Activated CD4-positive, alpha-beta T cell treated with anti-CD3 and anti-CD28 coated beads, Interleukin-2, amount 50 U/mL, for 16 hours (primary cell): Measurements from ENCODE around the gene MGAT3.

Experiments
- DNase-seq: peaks from one replicate; pipeline ENCODE4 v3.0.0-alpha.2; 2020

The MGAT3 gene

DNA sequence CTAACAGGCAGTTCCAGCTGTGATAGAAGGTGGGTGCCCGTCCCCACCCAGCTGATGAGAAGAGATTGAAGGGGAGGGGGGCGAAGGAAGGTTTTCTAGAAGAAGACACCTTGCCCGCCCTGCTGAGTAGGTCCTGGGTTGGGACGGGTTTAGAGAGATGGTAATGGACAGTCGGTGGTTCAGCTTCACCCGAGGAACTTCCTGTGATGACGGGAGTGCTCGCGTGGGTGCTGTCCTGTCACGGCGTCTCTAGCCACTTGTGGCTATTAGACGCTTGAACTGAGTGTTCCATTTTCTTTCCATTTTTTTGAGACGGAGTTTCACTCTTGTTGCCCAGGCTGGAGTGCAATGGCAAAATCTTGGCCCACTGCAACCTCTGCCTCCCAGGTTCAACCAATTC lies 27.6 kb upstream of the MGAT3 start:
- DNase-seq, result no peak

DNA sequence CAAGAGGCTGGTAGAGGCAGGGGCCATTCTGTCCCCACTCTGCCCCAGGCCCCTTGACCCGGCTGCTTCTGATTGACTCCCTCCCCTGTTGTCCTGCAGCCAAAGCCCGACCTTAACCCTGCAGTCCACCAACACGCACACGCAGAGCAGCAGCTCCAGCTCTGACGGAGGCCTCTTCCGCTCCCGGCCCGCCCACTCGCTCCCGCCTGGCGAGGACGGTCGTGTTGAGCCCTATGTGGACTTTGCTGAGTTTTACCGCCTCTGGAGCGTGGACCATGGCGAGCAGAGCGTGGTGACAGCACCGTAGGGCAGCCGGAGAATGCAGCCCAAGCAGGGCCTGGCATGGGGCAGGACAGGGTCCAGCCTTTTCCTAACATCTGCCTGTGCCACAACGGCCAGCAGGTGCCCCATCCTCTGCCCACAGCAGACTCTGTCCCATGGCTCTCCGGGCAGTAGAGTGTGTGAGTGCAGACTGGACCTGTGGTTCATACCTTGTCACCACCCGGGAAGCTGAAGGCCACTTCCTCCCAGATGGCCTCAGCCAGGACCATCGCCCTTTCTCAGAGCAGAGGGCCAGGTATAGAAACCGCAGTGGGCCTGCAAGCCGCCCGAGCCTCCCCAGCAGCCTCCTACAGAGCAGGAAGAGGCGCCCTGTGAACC lies 26.8 kb upstream of the MGAT3 start:
- DNase-seq, result no peak

DNA sequence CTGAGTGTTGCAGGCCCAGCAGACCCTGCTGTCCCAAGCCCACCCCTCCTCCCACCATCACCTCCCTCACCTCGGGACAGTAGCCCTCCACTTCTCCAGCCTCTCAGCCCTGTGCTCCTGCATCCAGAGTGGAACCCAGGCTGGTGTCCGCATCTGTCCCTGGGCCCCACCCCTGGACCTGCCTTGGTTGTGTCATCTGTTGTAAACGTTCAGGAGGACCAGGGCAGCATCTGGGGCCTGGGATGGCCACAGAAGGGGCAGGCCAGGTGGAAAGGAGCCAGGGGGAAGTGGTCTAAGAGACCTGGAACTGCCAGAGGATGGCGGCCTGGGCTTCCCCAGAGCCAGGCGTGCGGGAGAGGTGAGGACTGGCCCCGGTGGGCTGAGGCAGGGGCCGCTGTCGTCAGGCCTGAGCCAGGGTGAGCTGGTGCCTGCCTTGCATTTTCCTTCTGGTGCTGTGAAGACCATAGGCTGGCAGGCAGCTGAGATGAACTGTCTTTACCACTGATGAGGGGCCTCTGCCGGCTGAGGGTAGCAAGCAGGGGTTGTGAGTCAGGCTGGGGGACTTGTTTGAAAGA lies 26.1 kb upstream of the MGAT3 start:
- DNase-seq, result no peak

DNA sequence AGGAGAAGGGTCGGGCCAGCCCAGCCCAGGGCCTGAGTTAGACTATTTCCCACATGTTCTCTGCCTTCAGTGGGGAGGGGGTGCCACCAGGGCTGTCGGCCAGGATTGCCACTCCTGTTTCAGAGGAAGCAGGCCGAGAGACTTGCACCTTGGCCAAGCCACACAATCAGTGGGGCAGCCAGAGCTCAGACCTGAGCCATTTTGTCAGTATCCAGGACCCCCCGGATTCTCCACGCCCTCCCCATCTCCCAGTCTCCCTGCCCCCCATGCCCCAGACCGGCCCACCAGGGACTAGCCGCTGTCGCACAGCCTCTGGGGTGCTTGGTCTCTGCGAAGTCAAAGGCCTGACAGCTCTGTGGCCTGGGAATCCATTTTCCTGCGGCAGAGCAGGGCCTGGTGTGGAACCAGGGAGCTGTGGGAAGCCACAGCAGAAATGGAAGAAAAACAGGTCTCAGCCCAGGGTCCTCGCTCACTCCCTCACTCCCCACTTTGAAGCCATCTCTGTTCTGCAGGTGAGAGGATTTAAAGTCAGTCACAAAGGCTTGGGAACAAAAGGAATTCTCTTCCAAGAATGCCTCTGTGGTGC lies 25.5 kb upstream of the MGAT3 start:
- no peak for DNase-seq

DNA sequence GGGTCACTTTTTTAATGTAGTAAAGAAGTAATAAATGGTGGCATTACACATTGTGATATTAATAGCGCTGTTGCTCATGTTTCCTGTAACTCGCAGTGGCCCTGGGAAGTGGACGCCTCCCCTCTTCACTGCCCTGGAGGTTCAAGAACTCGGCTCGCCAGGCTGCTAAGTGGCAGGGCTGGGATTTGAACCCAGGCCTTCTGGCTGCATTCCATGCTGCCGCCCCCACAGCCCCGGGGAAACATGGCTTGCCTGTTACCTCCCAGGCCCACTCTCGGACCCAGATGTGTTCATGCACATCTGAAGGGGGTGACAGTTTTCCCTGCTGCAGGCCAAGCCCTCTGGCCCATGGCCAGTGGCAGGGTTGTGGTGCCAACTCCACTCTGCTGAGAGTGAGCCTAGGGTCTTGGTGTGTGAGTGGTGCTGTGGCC lies 25.0 kb upstream of the MGAT3 start:
- no peak for DNase-seq

DNA sequence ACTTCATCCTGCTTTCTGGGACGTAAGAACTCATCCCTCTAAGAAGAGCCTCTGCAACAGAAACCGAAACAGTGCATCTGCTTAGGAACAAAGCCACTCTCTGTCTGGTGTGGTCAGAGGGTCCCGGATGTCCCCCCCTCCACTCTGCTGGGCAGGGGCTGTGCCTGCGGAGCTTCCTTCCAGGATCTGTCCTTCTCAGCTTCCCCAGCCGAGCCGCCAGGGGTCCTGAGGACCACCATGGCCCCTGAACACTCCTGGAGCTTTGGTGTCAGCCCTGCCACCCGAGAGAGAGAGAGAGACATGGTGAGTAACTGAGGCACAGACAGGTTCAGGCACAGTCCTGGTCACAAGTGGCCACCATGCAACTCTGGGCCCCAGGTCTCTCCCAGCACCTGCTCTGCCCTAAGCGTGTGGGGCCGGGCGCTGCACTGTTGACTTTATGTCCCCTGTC lies 24.4 kb upstream of the MGAT3 start:
- DNase-seq, result no peak

DNA sequence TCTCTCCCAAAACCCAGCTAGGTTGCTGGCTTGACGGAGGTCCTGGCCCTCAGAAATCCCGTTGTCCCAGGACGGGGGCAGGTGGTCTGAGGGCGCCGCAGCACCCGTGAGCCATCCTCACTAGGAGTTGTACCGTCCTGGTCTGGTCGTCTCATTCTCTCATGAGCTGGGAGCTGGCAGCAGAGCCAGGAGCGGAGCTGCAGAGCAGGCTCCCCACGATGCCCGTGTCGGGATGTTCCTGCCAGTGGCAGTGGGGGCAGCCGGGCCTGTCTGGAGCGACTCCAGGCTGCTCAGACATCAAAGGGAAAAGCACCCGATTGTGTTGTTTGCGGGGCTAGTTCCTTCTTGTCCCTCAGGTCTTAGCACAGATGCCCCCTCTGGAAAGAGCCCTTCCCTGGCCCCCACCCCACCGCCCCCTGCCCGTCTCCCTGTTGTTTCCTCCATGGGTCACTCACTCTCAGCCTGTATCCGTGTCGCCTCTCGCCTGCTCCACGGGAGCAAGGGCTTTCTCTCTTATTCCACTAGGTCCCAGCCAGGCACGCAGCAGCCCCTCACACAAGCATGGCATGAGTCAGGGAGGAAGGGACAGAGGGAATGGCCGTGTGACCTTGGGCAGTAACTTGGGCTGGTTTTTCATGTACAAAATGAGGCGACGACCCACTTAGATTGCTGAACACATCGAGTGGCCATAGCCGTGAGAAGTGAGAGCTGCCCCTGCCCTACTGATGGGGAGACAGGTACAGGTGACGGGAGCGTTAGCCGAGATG lies 23.2 kb upstream of the MGAT3 start:
- DNase-seq, result no peak

DNA sequence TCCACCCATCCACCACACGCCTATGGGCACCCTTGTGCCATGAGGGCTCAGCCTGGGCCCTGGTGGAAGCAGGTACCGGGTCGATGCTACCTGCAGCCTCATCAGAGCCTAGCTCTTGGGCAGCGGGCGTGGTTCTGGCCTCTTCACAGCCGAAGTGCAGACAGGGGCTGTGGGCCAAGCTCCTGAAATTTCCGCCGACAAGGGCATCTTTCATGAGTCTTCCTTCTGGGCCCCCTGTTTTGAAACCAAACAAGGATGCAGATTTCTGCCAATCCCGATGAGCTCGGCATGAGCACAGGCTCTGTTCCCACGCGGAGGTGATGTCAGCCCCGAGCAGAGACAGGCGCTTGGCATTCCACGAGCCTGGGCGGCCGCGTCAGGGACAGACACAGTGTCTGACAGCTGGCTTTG lies 22.6 kb upstream of the MGAT3 start:
- no peak for DNase-seq

DNA sequence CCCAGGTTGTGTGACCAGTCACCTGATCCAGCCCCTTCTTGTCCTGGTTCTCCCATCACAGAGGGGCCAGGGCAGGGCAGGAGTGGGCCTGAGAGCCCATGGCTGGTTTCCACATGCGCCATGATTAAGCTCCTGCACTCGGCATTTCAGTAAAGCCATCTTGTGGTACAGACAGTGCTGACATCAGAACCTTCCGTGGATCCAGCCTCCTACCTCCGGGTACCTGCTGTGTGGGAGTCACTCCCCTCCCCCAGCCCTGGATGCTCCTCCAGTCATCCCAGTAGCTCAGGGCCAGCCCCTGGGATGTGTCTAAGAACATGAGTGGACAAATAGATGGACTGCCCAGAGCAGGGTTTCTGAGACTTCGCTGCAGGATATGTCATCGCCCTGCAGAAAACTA lies 22.1 kb upstream of the MGAT3 start:
- DNase-seq, result no peak

DNA sequence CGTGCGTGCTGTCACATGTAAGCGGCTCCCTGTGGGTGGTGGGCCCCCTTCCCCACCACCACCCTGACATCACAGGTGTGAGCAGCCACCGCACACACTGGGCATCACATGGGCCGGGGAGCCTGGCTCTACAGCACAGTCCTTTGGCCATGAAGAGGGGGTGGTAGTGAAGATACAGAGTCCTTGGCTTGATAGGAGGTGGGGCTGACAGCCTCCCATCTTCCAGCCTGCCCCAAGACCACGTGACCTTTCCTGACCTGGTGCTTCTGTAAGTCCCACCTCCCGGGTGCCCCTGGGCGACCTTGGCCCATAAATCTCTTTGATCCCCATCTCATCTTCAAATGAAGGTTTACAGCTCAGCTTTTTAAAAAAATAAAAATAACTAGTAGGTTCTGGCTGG lies 21.2 kb upstream of the MGAT3 start:
- no peak for DNase-seq

DNA sequence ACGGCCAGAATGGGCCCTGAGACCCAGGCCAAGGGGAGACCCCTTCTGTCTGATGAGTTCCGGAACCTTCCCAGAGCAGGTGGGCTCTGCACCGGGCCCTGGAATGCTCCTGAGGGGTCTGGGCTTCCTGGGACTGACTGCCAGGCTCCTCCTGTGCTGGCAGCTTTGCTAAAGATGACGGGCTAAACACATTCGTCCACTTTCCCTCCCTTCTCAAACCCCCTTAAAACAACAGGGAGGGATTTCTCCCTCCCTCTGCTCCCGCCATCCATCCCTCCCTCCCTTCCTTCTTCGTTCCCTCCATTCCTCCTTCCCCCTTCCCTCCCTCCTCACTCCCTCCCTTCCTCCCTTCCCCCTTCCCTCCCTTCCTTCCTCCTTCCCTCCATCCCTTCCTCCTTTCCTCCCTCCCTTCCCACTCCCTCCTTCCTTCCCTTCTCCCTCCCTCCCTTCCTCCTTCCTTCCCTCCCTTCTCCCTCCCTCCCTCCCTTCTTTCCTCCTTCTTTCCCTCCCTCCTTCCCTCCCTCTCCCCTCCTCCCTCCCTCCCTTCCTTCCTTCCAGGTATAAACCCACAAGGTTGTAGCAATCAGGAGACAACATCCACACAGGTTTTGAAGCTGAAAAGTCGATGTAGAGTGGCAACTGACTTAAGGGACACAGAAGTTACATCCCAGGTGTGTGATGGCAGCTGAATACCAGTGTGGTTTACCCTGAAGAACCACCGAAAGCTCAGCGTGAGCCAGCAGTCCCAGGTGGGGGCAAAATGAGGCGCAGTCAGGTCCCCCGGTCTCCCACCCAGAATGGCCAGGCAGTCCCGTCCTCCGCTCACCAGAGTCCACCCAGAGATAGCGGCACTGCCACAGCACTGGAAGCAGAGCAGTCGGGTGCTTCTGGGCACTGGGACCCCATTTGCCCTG lies 18.8 kb upstream of the MGAT3 start:
- no peak for DNase-seq

DNA sequence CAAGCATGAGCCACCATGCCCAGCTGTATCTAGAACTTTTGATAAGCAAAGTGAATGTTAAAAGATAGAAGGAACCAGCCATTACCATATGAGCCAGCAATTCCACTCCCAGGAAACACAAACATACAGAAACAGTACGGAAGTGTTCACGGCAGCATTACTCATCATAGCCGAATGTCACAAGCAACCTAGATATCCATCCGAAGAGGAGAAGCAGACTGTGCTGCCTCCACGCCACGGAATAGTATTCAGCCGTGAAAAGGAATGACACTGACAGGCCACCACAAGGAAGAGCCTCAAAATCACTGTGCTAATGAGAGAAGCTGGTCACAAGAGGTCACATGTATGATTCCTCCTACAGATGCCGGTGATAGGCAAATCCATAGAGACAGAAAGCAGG lies 17.6 kb upstream of the MGAT3 start:
- no peak for DNase-seq

DNA sequence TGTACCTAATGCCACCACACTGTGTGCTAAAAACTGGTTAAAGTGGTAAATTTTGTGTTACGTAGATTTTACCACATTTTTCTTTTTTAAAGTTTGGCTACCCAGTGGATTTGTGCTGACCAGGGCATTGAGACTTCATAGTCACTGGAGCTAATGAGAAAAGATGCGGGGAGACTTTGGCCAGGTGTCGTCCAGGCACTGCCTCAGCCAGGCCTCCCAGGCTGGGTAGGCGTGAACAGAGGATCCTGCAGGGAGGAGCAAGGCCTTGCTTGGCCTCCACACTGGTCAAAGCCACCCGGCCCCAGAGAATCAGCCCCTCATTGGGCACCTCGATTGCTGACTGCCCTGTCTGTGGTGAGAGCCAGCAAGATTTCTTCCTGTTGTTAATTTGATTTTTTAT lies 13.4 kb upstream of the MGAT3 start:
- DNase-seq, result no peak

DNA sequence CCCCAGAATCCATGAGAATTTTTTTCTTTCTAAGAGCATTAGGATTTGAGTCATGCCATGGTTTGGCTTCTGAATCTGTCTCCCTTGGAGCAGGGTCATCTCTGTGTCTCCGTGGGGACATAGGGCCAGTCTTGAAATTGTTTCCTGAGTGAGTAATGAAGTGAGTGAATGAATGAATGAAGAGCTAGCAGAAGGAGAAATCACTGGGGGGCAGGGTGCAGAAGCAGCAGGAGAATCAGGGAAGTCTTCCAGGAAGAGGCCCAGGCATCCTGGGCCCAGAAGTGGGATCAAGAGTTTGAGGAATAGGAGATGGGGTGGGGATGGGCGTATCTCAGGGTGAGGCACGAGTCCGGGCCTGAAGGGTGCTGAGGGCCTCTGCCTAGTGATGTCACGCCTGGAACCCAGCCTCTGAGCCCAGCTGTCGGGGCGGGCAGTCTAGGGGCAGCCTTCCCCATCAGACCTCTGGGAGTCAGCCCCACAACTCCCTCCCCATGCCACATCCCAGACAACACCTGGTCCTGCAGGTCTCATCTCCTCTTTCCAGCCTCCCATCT lies 12.5 kb upstream of the MGAT3 start:
- DNase-seq, result no peak

DNA sequence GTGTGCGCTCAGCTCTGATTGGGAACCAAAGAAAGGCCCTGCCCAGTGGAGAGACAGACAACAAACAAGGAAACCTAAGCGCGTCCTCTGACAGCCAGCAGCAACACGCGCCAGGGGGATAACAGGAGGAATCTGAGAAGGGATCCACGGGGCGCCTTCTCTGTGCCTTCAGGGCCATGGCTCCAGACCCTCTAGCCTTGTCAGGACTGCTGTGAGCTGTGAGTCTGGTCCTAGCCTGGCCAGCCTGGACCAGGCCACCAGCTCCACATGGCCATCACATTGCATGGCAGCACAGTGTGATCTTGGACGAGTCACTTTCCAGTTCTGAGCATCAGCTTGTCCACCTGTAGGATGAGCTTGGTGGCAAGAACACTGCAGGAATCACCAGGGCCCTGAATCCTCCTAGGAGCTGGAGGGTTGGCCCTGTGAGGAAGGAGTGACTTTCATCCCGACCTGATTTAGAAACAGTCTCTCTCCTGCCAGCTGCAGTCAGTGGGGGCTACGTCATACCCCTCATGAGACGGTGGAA lies 11.8 kb upstream of the MGAT3 start:
- DNase-seq, result no peak

DNA sequence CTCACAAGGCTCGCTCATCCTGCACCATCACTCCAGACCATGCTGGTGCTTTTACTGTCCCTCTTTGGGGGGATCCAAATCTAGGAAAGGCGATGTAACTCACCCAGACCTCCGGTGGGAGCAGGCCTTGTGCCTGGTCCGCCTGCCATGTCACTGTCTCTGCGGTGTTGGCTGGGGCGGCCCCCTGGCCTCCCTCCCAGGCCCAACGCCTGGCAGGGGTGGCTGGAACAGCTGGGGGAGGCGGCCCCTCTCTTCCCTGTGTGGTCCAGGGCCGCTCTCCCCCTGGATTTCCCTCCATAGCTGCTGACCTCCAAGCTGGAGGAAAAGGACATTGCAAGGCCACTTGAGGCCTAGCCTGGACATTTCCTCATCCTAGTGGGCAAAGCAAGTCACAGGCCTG lies 11.1 kb upstream of the MGAT3 start:
- no peak for DNase-seq

DNA sequence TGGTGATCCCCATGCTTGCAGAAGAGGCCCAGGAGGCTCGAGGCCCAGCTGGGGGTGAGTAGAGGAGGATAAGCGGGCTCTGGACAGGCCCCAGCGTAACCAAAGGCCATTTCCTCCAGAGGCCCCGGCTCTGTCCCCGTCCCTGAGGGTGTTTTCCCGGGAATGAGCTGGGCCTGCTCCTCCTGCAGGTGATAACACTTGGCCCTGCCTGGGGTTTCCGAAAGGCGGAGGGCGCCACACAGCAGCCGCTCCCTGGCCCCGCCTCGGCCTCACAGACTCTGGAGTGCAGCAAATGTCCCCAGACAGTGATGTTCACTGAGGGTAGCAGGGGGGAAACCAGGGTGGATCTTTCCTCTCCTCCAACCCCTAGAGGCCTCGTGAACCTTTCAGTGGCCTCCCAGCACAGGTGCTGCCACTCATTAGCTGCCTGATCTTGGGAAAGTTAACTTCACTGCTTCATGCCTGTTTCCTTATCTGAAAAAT lies 10.5 kb upstream of the MGAT3 start:
- no peak for DNase-seq

DNA sequence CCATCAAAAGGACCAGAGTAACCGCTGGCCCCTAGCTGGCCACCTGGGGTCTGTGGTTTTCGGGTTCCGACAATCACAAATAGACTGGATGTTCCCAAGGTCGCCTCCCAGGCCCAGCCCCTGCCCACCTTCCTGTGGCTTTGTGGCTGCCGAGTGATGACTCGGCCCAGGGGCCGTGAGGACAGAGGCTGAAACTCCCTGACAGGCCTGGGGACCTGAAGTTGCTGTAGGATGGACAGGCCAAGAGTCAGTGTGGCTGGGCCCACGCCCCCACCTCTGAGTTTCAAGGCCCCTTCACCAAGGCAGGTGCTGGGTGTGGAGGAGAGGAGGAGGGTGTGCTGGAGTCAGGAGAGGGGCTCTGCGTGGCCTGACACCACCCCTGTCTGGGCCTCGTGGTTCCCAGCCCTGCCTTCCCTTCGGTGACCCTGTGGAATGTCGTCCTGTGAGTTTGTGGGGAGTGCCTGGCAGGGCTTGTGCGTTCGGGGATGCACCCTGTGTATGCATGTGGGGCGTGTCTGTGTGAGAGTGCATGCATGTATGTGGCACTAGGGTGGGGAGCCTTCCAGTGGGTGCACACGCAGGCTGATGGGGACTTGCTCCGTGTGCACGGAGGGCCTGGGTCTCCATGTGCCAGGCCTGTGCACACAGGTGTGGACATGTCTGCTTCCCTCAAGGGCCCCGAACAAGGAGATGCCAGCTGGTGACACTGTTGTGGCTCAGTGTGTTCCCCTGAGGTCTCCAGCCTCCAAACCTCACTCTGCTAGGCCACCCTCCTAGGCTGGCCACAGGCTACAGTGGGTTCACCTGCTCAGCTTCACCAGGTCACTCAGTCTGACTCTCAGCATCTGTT lies 8.4 kb upstream of the MGAT3 start:
- no peak for DNase-seq

DNA sequence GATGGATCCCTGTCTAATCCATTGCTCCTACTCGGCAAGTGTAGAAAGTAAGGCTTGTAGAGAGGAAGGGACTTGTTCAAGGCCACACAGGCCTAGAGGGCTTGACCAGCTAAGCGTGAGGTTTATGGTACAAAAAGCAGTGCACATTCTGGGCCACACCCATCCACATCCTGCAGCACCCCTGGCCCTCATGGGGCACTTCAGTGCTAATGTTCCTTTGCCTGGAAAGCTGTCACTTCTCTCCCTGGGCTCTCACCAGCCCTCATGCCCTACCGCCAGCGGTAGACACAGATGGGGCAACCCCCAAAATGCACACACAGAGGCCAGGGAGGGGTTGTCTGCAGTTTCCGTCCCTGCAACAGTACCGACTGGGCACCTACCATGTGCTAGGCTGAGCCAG lies 7.1 kb upstream of the MGAT3 start:
- DNase-seq, result no peak

DNA sequence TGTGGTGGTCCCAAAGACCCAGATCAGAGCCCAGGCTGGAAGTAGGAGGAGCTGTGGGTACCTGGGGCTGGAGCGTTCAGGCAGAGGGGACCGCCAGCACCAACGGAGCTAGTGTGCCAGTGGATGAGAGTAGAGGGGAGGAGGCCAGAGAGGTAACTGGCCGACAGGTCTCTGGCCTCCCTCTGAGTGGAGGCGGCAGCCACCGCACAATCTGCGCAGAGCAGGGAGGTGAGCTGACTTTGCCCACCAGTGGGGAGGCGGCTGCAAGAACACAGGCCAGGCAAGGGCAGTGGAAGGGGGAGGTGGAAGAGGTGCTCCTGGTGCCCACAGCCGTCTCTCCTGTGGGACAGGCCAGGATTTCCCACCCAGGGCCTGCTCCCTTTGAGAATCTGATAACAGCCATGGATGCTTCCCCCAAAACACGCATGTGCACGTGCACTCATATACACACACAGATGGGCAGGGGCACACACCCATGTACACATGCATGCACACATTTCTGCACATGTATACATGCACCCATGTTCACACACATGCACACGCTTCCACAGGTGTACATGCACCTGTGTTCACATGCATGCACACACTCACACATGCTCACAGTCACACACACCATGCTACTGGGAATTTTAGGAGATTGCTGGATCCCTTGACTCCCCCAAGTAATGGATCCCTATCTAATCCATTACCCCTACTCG lies 6.4 kb upstream of the MGAT3 start:
- DNase-seq, result no peak

DNA sequence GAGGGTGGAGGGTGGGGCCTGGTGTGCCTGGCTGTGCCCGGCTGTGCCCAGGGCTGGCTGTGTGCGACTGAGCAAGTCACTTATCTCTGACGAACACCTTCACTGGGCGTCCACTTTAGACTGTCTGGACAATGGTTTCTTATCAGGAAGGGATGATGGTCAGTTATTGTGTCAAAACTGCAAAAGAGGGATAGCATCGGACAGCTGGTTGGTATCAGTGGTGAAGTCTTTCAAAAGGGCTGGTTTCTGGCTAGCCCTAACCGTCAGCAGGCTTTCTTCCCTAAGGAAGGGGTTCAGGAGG lies 4.1 kb upstream of the MGAT3 start:
- DNase-seq, result no peak
